Peyer's patch (tissue), 4 donors: ENCODE results near the gene LINGO1.

ENCODE experiments used
- CTCF ChIP-seq, 6 experiments: fragments of 450-650 bp in 4 of 6; fragments of 200-600 bp in 2 of 6; sonication (generic) in 1 of 6; IDR thresholded peaks; one replicate each; pipeline ENCODE4 v1.5.1; 2017 to 2019; ENCODE audit warnings: antibody characterized with exemption in 6 of 6, mild to moderate bottlenecking in 3 of 6, moderate library complexity in 1 of 6
- POLR2A ChIP-seq, 2 donors: fragments of 450-650 bp; IDR thresholded peaks; one replicate each; pipeline ENCODE4 v1.5.1; 2017; ENCODE audit warnings: antibody characterized with exemption in 2 of 2, mild to moderate bottlenecking in 2 of 2, moderate library complexity in 2 of 2

DNA sequence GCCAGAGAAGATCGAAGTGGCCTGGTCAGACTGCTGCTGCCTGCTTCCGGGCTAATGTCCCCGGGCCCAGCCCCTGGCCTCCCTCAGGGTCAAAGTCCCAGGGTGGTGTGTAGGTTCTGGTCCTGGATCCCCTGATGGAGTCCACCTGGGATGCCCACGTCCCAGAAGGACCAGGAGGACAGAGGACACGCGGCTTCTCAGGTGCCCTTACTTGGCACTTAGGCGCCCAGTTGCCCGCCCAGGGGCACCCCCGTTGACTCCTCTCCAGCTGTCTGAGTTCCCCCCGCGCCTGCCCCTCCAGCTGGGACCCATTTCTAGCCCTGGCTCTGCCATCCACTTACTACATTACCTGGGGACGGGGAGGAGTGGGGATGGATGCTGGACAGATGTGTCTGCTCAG lies 44.6 kb downstream of the LINGO1 start:
- TF ChIP-seq CTCF (IDR thresholded peaks at IDR 0.05) (no peak), POLR2A (IDR thresholded peaks at IDR 0.05) (no peak)
